Stimulated activated CD4-positive, alpha-beta T cell treated with anti-CD3 and anti-CD28 coated beads, Interleukin-1b, Interleukin-23, amount 100 ng/mL, for 48 hours (primary cell): ENCODE results near the gene HAT1.
"Not testable (repeated sequence)": the region's sequence is repeated elsewhere in the genome, so short reads cannot be mapped to it uniquely, and the experiment has no call there.

Source experiments
- DNase-seq: peaks from one replicate; pipeline ENCODE4 v3.0.0-alpha.2; 2020

HAT1 gene

GRCh38 chr2:171983924-171984323 lies 61.7 kb downstream of the HAT1 start:
- not testable (repeated sequence) for DNase-seq

DNA sequence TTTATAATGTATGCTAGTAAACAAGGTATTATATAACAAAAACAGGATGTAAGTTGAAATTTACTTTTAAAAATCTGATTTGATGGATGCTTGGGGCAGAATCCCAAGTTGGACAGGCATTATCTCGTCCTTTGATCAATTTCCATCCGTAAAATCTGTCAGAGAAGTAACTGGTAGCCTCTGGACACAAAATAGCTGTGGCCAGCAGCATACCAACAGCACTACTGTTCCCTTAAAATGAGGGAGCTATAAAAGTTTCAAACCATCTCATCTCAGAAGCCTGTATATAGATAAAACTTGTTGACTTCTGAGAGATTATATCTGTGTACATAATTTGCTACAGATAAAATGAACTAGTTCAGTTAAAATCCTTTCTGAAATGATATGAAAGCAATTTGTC lies 62.8 kb downstream of the HAT1 start:
- DNase-seq: no peak

GRCh38 chr2:171986778-171987177 lies 64.5 kb downstream of the HAT1 start:
- no peak for DNase-seq

DNA sequence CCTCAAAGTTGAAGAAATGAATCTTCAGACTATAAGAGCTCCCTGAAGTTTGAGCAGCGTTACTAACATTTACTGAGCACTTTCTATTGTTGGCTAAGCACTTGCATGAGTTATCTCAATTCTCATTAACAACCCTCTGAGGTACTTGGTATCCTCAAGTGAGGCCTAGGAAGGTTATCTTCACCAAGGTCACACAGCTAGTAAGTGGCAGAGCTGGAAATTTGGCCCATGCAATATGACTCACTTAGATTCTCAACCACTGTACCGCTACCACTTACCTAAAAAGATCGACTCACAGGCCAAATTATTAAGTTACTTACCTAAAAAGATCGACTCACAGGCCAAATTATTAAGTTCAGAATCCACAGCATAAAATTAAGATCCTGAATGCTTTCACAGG lies 68.8 kb downstream of the HAT1 start:
- no peak for DNase-seq

DNA sequence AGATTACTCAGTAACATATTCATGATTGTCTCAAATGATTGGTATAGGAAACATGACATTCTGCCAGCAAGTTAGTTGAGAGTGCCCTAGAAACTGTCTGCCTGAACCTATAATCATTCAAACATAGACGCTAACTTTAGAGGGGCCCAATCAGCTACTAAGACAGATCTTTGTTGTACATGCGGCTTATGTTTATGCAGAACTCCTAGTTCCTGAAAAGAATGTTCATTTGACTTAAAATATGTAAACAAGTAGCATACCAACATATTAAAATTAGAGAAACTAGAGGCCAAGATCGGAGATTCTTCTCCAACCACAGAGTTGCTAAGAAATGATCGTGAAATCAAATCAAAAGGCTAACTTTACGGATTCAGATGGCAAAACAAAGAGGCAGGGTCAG lies 73.3 kb downstream of the HAT1 start:
- DNase-seq: no peak

DNA sequence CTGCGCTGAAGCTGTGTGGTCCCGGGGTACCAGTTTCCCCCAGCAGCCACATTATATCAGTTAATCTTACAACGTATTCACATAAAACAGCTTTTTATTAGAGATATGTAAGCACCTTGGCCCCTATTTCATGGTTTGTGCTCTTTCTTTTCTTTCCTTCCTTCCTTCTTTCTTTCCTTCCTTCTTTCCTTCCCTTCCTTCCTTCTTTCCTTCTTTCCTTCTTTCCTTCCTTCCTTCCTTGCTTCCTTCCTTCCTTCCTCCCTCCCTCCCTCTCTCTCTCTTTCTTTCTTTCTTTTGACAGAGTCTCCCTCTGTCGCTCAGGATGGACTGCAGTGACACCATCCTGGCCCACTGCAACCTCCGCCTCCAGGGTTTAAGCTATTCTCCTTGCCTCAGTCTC lies 73.8 kb downstream of the HAT1 start:
- no peak for DNase-seq

- DNase-seq: not testable (repeated sequence)
Measured at GRCh38 chr2:171997031-171997430, 74.8 kb downstream of the HAT1 start.

DNA sequence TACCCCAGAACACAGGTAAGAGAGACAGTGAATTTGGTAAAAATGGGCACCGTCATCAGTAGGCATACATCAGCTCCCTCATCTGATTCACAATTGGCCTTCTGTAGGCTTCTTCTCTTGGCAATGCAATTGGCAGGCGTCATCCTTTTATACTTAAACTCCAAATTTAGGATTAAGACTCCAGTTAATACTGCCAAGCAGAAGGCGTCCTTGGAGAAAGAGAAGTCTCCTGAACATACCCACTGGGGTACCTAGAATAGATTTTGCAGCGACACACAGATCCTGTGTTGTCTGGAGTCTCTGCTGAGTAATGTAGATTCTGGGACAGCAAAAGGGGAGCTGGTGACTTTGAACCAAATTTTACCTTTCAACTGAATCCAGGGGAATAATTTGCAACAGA lies 76.9 kb downstream of the HAT1 start:
- DNase-seq: no peak

- peak; percentile 88 for DNase-seq
Measured at GRCh38 chr2:171999604-172000469, 77.6 kb downstream of the HAT1 start, which contains the start of gene METAP1D. METAP1D (plus strand) TSS chr2:171999953; CDS start chr2:171999970, 17 bp downstream.

GRCh38 chr2:172000696-172001361 lies 78.6 kb downstream of the HAT1 start:
- no peak for DNase-seq

DNA sequence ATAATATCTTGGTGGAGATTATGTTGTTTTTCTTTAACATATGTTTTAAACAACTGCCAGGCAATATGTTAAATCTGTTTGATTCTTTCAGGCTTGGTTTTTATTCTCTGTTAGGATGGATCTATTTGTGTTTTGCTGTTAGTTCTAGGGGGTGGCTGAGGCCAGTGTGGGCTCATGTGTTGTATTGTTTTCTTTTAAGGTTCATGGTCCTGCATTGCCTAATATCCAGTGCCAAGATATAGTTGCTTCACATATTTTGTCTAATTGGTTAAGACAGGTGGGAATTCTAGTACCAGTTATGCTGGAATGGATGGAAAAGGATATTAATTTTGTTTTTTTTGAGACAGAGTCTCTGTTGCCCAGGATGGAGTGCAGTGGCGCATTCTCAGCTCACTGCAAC lies 85.1 kb downstream of the HAT1 start:
- no peak for DNase-seq

GRCh38 chr2:172009823-172010222 lies 87.6 kb downstream of the HAT1 start:
- DNase-seq: no peak

GRCh38 chr2:172011812-172012575 lies 89.7 kb downstream of the HAT1 start:
- DNase-seq: no peak

GRCh38 chr2:172012677-172013391 lies 90.6 kb downstream of the HAT1 start:
- no peak for DNase-seq

GRCh38 chr2:172013396-172013795 lies 91.1 kb downstream of the HAT1 start:
- DNase-seq: no peak

- no peak for DNase-seq
Measured at GRCh38 chr2:172021074-172021931, 99.0 kb downstream of the HAT1 start.

- no peak for DNase-seq
Measured at GRCh38 chr2:172021955-172022354, 99.7 kb downstream of the HAT1 start.

DNA sequence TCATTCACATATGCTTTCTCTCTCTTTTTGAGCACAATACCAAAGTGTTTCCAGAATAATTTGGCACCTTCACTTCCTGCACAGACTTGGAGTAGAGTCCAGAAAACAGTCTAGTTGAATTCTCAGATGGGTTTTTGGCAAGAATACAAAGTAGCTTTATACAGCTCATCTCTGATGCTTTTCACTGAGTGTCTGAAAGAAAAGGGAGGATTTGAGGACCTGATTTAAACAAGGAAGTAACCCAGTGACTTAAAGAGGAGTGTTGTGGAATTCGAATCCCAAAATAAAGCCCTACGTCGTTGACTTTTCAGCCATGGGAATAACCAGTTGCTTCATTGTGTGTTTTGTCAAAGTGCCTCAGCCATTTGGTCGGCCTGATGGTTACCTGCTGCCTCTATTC lies 109.3 kb downstream of the HAT1 start:
- DNase-seq: no peak
